Upper lobe of left lung (tissue), 6 donors: Measurements from ENCODE around the gene TCERG1. TPM values are rescaled to one million over a fixed set of nuclear protein-coding genes. Genes with fewer than 3 reads are reported as not detected.

Experiments
- ATAC-seq, 2 donors: fragments of 200-7000 bp; cut with Tn5 transposase; one replicate each; pipeline ENCODE4 v1.9.1; 2022; ENCODE audit warnings: mild to moderate bottlenecking in 2 of 2, moderate library complexity in 2 of 2; ENCODE audit not compliant: low FRiP score in 2 of 2
- DNase-seq, 2 donors: peaks; one replicate each; pipeline ENCODE4 v3.0.0-alpha.2; 2019 to 2020
- H3K27ac ChIP-seq, 4 donors: fragments of 200-600 bp; sonication (generic); one replicate each; pipeline ENCODE4 v1.5.1; 2016 to 2019
- H3K27me3 ChIP-seq, 4 donors: fragments of 200-600 bp; sonication (generic); one replicate each; pipeline ENCODE4 v1.5.1; 2017 to 2019
- H3K36me3 ChIP-seq, 4 donors: fragments of 200-600 bp; sonication (generic); one replicate each; pipeline ENCODE4 v1.5.1; 2016 to 2019
- H3K4me1 ChIP-seq, 4 donors: fragments of 200-600 bp; sonication (generic); one replicate each; pipeline ENCODE4 v1.5.1; 2018 to 2019
- H3K4me3 ChIP-seq, 4 donors: fragments of 200-600 bp; sonication (generic); one replicate each; pipeline ENCODE4 v1.5.1; 2017 to 2019; ENCODE audit warnings: mild to moderate bottlenecking in 2 of 4, moderate library complexity in 1 of 4
- H3K9me3 ChIP-seq, 4 donors: fragments of 200-600 bp; sonication (generic); one replicate each; pipeline ENCODE4 v1.5.1; 2018 to 2019
- CTCF ChIP-seq, 6 experiments: fragments of 450-650 bp in 4 of 6; fragments of 200-600 bp in 2 of 6; sonication (generic) in 2 of 6; IDR thresholded peaks; one replicate each; pipeline ENCODE4 v1.5.1; 2016 to 2019; ENCODE audit warnings: antibody characterized with exemption in 6 of 6
- EP300 ChIP-seq, 4 donors: sonication (generic); formaldehyde crosslinking; IDR thresholded peaks; one replicate each; pipeline ENCODE4 v1.5.1; 2017; ENCODE audit warnings: antibody characterized with exemption in 4 of 4, control low read depth in 2 of 4
- POLR2A ChIP-seq, 4 donors: fragments of 450-650 bp; IDR thresholded peaks; one replicate each; pipeline ENCODE4 v1.5.1; 2016 to 2017; ENCODE audit warnings: antibody characterized with exemption in 4 of 4, mild to moderate bottlenecking in 2 of 4
- POLR2AphosphoS5 ChIP-seq, 2 donors: sonication (generic); formaldehyde crosslinking; IDR thresholded peaks; one replicate each; pipeline ENCODE4 v1.5.1; 2017; ENCODE audit warnings: antibody characterized with exemption in 2 of 2
- WGBS, 2 donors: methylation state at CpG; one replicate each; pipeline ENCODE4 v1.1.5; 2017 to 2018; 5-methylcytosine and 5-hydroxymethylcytosine counted together
- total RNA-seq, 6 donors: library from RNA; depleted of rRNA in 4 of 6; stranded (reverse); fragments of >200 nt in 4 of 6; gene quantifications; one replicate each; pipeline versions ENCODE4 v1.1.0 to v1.2.1, GENCODE V29; 2016 to 2021
- donor health status: DM: no; HTN: no; CAD: no; lungs with moderate emphysema.
- donor health status: DM: no; HTN: yes; CAD: no; lungs with severe emphysema.

The TCERG1 gene
- total RNA-seq, 6 donors from 2014 or later = 34.3 to 110 (median 53.3) TPM

- ATAC-seq (no peak), DNase-seq (no peak)
- Histone ChIP-seq H3K4me1 (no peaks in the 10 kb centered on the region), H3K27me3 (no peaks in the 10 kb centered on the region), H3K9me3 (no peaks in the 10 kb centered on the region), H3K4me3 (no peak overlapping the region), H3K27ac (no peak overlapping the region), H3K36me3 (no peaks in the 10 kb centered on the region)
- TF ChIP-seq POLR2A (IDR thresholded peaks at IDR 0.05) (no peak), EP300 (IDR thresholded peaks at IDR 0.05) (no peak), POLR2AphosphoS5 (IDR thresholded peaks at IDR 0.05) (no peak), CTCF (IDR thresholded peaks at IDR 0.05) (no peak)
- WGBS, 2 donors = 50 to 78% methylated on average over 9 of the region's 9 CpGs
Observed at GRCh38 chr5:146401021-146401420, 46.1 kb upstream of the TCERG1 start.

DNA sequence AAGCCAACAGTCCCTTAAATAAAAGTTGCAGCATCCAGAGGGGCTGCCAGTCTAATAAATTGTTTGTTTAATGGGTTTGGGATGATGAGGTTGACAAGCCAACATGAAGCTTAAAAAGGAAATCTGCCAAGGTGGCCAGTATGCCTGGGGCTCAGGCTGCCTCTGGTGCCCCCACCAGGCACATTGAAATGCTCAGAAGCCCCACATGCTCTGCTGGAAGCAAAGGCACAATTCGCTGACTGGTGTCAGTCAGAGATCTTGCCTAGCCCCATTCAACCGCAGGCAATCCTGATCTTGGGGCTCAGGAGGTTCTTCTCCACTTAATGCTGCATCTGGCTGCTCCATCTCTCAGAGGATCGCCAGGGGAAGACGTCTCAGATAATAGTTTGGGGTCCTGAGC, 44.2 kb upstream of the TCERG1 start:
- H3K27ac ChIP-seq = no peak overlapping the region
- H3K36me3 ChIP-seq = no peaks in the 10 kb centered on the region
- 77 to 78% methylated on average over 4 of the region's 4 CpGs for WGBS, 2 donors
- ATAC-seq (no peak), DNase-seq (no peak)
- no peak overlapping the region for H3K4me3 ChIP-seq
- TF ChIP-seq EP300 (IDR thresholded peaks at IDR 0.05) (no peak), CTCF (IDR thresholded peaks at IDR 0.05) (no peak), POLR2A (IDR thresholded peaks at IDR 0.05) (no peak)
- H3K27me3 ChIP-seq = no peaks in the 10 kb centered on the region
- H3K4me1 ChIP-seq = no peaks in the 10 kb centered on the region
- no peaks in the 10 kb centered on the region for H3K9me3 ChIP-seq

- 42 to 46% methylated on average over 11 of the region's 11 CpGs for WGBS, 2 donors
- ATAC-seq (no peak), DNase-seq (no peak)
- no peak overlapping the region for H3K4me3 ChIP-seq
- no peaks in the 10 kb centered on the region for H3K27me3 ChIP-seq
- no peak for TF ChIP-seq POLR2AphosphoS5 (IDR thresholded peaks at IDR 0.05)
- TF ChIP-seq CTCF (IDR thresholded peaks at IDR 0.05) = no peak
- no peak for TF ChIP-seq EP300 (IDR thresholded peaks at IDR 0.05)
- TF ChIP-seq POLR2A (IDR thresholded peaks at IDR 0.05) = no peak
- no peaks in the 10 kb centered on the region for H3K9me3 ChIP-seq
- no peaks in the 10 kb centered on the region for H3K4me1 ChIP-seq
- H3K27ac ChIP-seq = no peak overlapping the region
- H3K36me3 ChIP-seq = no peaks in the 10 kb centered on the region
Observed at GRCh38 chr5:146409054-146409671, 38.0 kb upstream of the TCERG1 start.

GRCh38 chr5:146410272-146410671, 36.9 kb upstream of the TCERG1 start:
- H3K4me3 ChIP-seq = no peak overlapping the region
- no peak overlapping the region for H3K27ac ChIP-seq
- no peaks in the 10 kb centered on the region for H3K27me3 ChIP-seq
- H3K4me1 ChIP-seq = no peaks in the 10 kb centered on the region
- no peaks in the 10 kb centered on the region for H3K9me3 ChIP-seq
- 78 to 79% methylated on average over 2 of the region's 2 CpGs for WGBS, 2 donors
- DNase-seq (no peak), ATAC-seq (no peak)
- no peaks in the 10 kb centered on the region for H3K36me3 ChIP-seq
- no peak for TF ChIP-seq POLR2A (IDR thresholded peaks at IDR 0.05)
- no peak for TF ChIP-seq POLR2AphosphoS5 (IDR thresholded peaks at IDR 0.05)
- no peak for TF ChIP-seq EP300 (IDR thresholded peaks at IDR 0.05)
- no peak for TF ChIP-seq CTCF (IDR thresholded peaks at IDR 0.05)

- no peaks in the 10 kb centered on the region for H3K4me1 ChIP-seq
- no peak for ATAC-seq
- TF ChIP-seq CTCF (IDR thresholded peaks at IDR 0.05) = no peak
- no peak for TF ChIP-seq EP300 (IDR thresholded peaks at IDR 0.05)
- no peak for TF ChIP-seq POLR2AphosphoS5 (IDR thresholded peaks at IDR 0.05)
- TF ChIP-seq POLR2A (IDR thresholded peaks at IDR 0.05) = no peak
- H3K36me3 ChIP-seq = no peaks in the 10 kb centered on the region
- H3K4me3 ChIP-seq = no peak overlapping the region
- no peak overlapping the region for H3K27ac ChIP-seq
- no peak for DNase-seq
- no peaks in the 10 kb centered on the region for H3K9me3 ChIP-seq
- H3K27me3 ChIP-seq = no peaks in the 10 kb centered on the region
Observed at GRCh38 chr5:146419696-146420095, 27.4 kb upstream of the TCERG1 start.
